GM18526 (cell line): Measurements from ENCODE around the gene MIER2.

Experiments
- POLR2A ChIP-seq: IDR thresholded peaks from 3 replicates; pipeline ENCODE4 v1.6.1; 2011; ENCODE audit not compliant: insufficient read length; ENCODE audit errors: extremely low read depth

Gene MIER2

GRCh38 chr19:275000-275399 lies 69.6 kb downstream of the MIER2 start:
- TF ChIP-seq POLR2A = no peak

- no peak for TF ChIP-seq POLR2A
Measured at GRCh38 chr19:273393-273792, 71.2 kb downstream of the MIER2 start.

DNA sequence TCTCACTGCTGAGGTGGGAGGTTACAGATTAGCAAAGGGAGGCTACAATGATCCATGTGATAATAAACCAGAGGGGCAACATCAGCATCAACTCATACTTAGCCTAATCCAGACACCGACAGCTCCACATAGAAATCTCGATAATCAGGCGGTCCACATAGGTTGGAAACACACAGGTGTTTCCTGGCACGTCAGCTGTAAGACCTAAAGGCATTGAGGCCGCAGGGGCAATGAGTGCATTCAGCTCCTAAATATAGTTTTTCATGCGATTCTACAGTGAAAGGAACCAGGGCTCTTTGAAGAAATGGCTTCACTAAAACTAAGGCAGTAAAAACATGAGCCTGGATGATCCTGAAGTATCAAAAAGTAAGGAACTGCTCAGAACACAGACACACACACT lies 72.7 kb downstream of the MIER2 start:
- no peak for TF ChIP-seq POLR2A

DNA sequence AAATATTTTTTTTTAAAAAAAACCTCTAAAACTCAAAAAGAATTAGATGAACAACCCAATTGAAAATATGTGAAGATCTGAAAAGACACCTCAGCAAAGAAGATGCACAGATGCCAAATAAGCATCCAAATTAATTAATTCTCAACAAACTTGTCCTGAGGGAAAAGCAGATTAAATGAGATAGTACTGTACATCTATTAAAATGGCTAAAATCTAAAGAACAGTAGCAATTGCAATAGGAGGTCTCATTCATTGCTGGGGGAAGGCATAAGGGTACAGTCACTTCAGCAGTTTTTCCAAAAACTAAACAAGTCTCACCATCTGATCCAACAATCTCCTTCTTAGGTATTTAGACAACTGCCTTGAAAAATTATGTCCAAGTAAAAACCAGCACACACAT lies 75.4 kb downstream of the MIER2 start:
- no peak for TF ChIP-seq POLR2A

- TF ChIP-seq POLR2A = no peak
Measured at GRCh38 chr19:262125-262524, 82.5 kb downstream of the MIER2 start.
